Endometrium (tissue), 2 donors: Measurements from ENCODE around the gene TMCO5A.
A peak's percentile ranks its signal among the peaks of the same experiment; 100 is the strongest.
"Not testable (repeated sequence)": the region's sequence is repeated elsewhere in the genome, so short reads cannot be mapped to it uniquely, and the experiment has no call there.

Experiments used
- FAIRE-seq: peaks from 2 replicates; lab custom pipeline; 2012; peaks lifted over from hg19 to GRCh38; lab: Jason Lieb, UNC
- donor health status: control.
- donor health status: control.

Gene TMCO5A

GRCh38 chr15:37934340-37934739 lies at the start of gene TMCO5A:
Gene TMCO5A (plus strand): TSS chr15:37934640. CDS start chr15:37936324, 1,684 bp downstream.
- no peak for FAIRE-seq

- no peak for FAIRE-seq
These were observed 48.8 kb upstream of the TMCO5A start for GRCh38 chr15:37885651-37886050.

- no peak for FAIRE-seq
These were observed 46.1 kb upstream of the TMCO5A start for GRCh38 chr15:37888356-37888755.

- peak; percentile 45 for FAIRE-seq
These were observed 42.6 kb upstream of the TMCO5A start for GRCh38 chr15:37891766-37892368.

- FAIRE-seq, result no peak
These were observed 41.1 kb upstream of the TMCO5A start for GRCh38 chr15:37893309-37893708.

GRCh38 chr15:37898362-37898761 lies 36.1 kb upstream of the TMCO5A start:
- no peak for FAIRE-seq

- no peak for FAIRE-seq
These were observed 33.9 kb upstream of the TMCO5A start for GRCh38 chr15:37900326-37901221.

- no peak for FAIRE-seq
These were observed 32.3 kb upstream of the TMCO5A start for GRCh38 chr15:37902126-37902525.

GRCh38 chr15:37903919-37904625 lies 30.4 kb upstream of the TMCO5A start:
- no peak for FAIRE-seq

- FAIRE-seq, result no peak
These were observed 27.3 kb upstream of the TMCO5A start for GRCh38 chr15:37907136-37907535.

- FAIRE-seq, result no peak
These were observed 12.7 kb upstream of the TMCO5A start for GRCh38 chr15:37921527-37922385.

- no peak for FAIRE-seq
These were observed 8.3 kb upstream of the TMCO5A start for GRCh38 chr15:37926136-37926535.

- FAIRE-seq, result no peak
These were observed 5.2 kb upstream of the TMCO5A start for GRCh38 chr15:37929238-37929637.

GRCh38 chr15:37931321-37931720 lies 3.1 kb upstream of the TMCO5A start:
- no peak for FAIRE-seq

GRCh38 chr15:37931868-37932267 lies 2.6 kb upstream of the TMCO5A start:
- FAIRE-seq, result no peak

- no peak for FAIRE-seq
These were observed 1.9 kb upstream of the TMCO5A start for GRCh38 chr15:37932549-37932948.

GRCh38 chr15:37933666-37934065 lies 774 bp upstream of the TMCO5A start:
- FAIRE-seq, result no peak

GRCh38 chr15:37940876-37941275 lies 6.4 kb downstream of the TMCO5A start:
- no peak for FAIRE-seq

- FAIRE-seq, result no peak
These were observed 7.3 kb downstream of the TMCO5A start for GRCh38 chr15:37941779-37942178.

GRCh38 chr15:37951999-37952398 lies 17.6 kb downstream of the TMCO5A start:
- no peak for FAIRE-seq

- FAIRE-seq, result not testable (repeated sequence)
These were observed 26.3 kb downstream of the TMCO5A start for GRCh38 chr15:37960742-37961141.

GRCh38 chr15:37967788-37968187 lies 33.3 kb downstream of the TMCO5A start:
- FAIRE-seq, result peak; percentile 58
